ENCODE measurements around the gene PHF2. TPM values are rescaled to one million over a fixed set of nuclear protein-coding genes. Genes with fewer than 3 reads are reported as not detected.

The PHF2 gene
- polyA plus RNA-seq, 1 experiment: 8.8 TPM

- Histone ChIP-seq H3K27me3 (ENCODE audit: control insufficient read depth, insufficient read depth, low read length) (no peaks in the 10 kb centered on the region), H3K27ac (ENCODE audit: low read depth, low read length) (no peak overlapping the region), H3K9me3 (ENCODE audit: control insufficient read depth, insufficient read depth, low read length) (no peaks in the 10 kb centered on the region), H3K4me3 (ENCODE audit: low read depth, low read length) (no peak overlapping the region)
- TF ChIP-seq CTCF (IDR thresholded peaks at IDR 0.05; ENCODE audit: low read depth, low read length): no peak
- no peak for DNase-seq (ENCODE audit: low read depth, low spot score)
- POLR2A ChIA-PET: no interaction called here
- CTCF ChIA-PET: no interaction called here
Observed at GRCh38 chr9:93662952-93663572, 86.7 kb downstream of the PHF2 start.

- CTCF ChIA-PET: no interaction called here
- POLR2A ChIA-PET: no interaction called here
- TF ChIP-seq CTCF (IDR thresholded peaks at IDR 0.05; ENCODE audit: low read depth, low read length): no peak
Observed at GRCh38 chr9:93663877-93664548, 87.6 kb downstream of the PHF2 start.

GRCh38 chr9:93664549-93665120 lies 88.3 kb downstream of the PHF2 start:
- CTCF ChIA-PET: no interaction called here
- Histone ChIP-seq H3K9me3 (ENCODE audit: control insufficient read depth, insufficient read depth, low read length) (no peaks in the 10 kb centered on the region), H3K4me3 (ENCODE audit: low read depth, low read length) (no peak overlapping the region), H3K27ac (ENCODE audit: low read depth, low read length) (no peak overlapping the region), H3K27me3 (ENCODE audit: control insufficient read depth, insufficient read depth, low read length) (no peaks in the 10 kb centered on the region)
- no peak for TF ChIP-seq CTCF (IDR thresholded peaks at IDR 0.05; ENCODE audit: low read depth, low read length)
- POLR2A ChIA-PET: no interaction called here
- no peak for DNase-seq (ENCODE audit: low read depth, low spot score)

More at GRCh38 chr9:93663877-93664548, 87.6 kb downstream of the PHF2 start:
- no peaks in the 10 kb centered on the region for H3K27me3 ChIP-seq (ENCODE audit: control insufficient read depth, insufficient read depth, low read length)
- H3K9me3 ChIP-seq (ENCODE audit: control insufficient read depth, insufficient read depth, low read length): no peaks in the 10 kb centered on the region
- no peak for DNase-seq (ENCODE audit: low read depth, low spot score)
- no peak overlapping the region for H3K27ac ChIP-seq (ENCODE audit: low read depth, low read length)
- no peak overlapping the region for H3K4me3 ChIP-seq (ENCODE audit: low read depth, low read length)

GRCh38 chr9:93665128-93665636 lies 88.8 kb downstream of the PHF2 start:
- Histone ChIP-seq H3K9me3 (ENCODE audit: control insufficient read depth, insufficient read depth, low read length) (no peaks in the 10 kb centered on the region), H3K27me3 (ENCODE audit: control insufficient read depth, insufficient read depth, low read length) (no peaks in the 10 kb centered on the region), H3K27ac (ENCODE audit: low read depth, low read length) (no peak overlapping the region), H3K4me3 (ENCODE audit: low read depth, low read length) (no peak overlapping the region)
- no peak for DNase-seq (ENCODE audit: low read depth, low spot score)
- POLR2A ChIA-PET: interaction anchor here (0.6 kb wide), 1 partner anchor 313 kb away, joined by 4 read pairs; no protein-coding TSS in a partner anchor
- CTCF ChIA-PET: no interaction called here
- no peak for TF ChIP-seq CTCF (IDR thresholded peaks at IDR 0.05; ENCODE audit: low read depth, low read length)

Measured in AG04450 (cell line).